GM15510 (cell line): Measurements from ENCODE around the gene TSEN54.

Experiments
- POLR2A ChIP-seq: IDR thresholded peaks from 3 replicates; pipeline ENCODE4 v1.6.1; 2011; ENCODE audit warnings: borderline replicate concordance; ENCODE audit not compliant: insufficient read length; ENCODE audit errors: extremely low read depth

TSEN54 gene

GRCh38 chr17:75539967-75540729 is 23.8 kb downstream of the TSEN54 start:
- no peak for TF ChIP-seq POLR2A

- TF ChIP-seq POLR2A: no peak
These were observed 24.7 kb downstream of the TSEN54 start for GRCh38 chr17:75540923-75541503.

- TF ChIP-seq POLR2A: no peak
These were observed 25.9 kb downstream of the TSEN54 start for GRCh38 chr17:75542229-75542628.

- no peak for TF ChIP-seq POLR2A
These were observed 26.5 kb downstream of the TSEN54 start for GRCh38 chr17:75542728-75543336.

GRCh38 chr17:75544250-75544649 is 27.9 kb downstream of the TSEN54 start:
- TF ChIP-seq POLR2A: no peak

- no peak for TF ChIP-seq POLR2A
These were observed 29.9 kb downstream of the TSEN54 start for GRCh38 chr17:75546181-75546580.

- TF ChIP-seq POLR2A: no peak
These were observed 30.8 kb downstream of the TSEN54 start for GRCh38 chr17:75547091-75547490.

- TF ChIP-seq POLR2A: no peak
These were observed 32.5 kb downstream of the TSEN54 start for GRCh38 chr17:75548813-75549212.

GRCh38 chr17:75549246-75550138 is 33.2 kb downstream of the TSEN54 start:
- no peak for TF ChIP-seq POLR2A

GRCh38 chr17:75550139-75550465 is 33.8 kb downstream of the TSEN54 start:
- TF ChIP-seq POLR2A: no peak

- TF ChIP-seq POLR2A: no peak
These were observed 34.9 kb downstream of the TSEN54 start for GRCh38 chr17:75551266-75551665.

- TF ChIP-seq POLR2A: no peak
These were observed 36.3 kb downstream of the TSEN54 start for GRCh38 chr17:75552425-75553294.

GRCh38 chr17:75553295-75554110 is 37.2 kb downstream of the TSEN54 start:
- no peak for TF ChIP-seq POLR2A
